NT2/D1 (cell line): ENCODE results near the gene ARL4A.
A peak's percentile ranks its signal among the peaks of the same experiment; 100 is the strongest.
"Not testable (repeated sequence)": the region's sequence is repeated elsewhere in the genome, so short reads cannot be mapped to it uniquely, and the experiment has no call there.

Experiments used
- DNase-seq: peaks from one replicate; pipeline ENCODE4 v3.0.0-alpha.2; 2011; ENCODE audit warnings: low read depth, low spot score
- H3K27me3 ChIP-seq: 2 replicates; pipeline ENCODE4 v1.6.0; 2011; ENCODE audit warnings: mild to moderate bottlenecking; ENCODE audit not compliant: insufficient read length, insufficient read depth
- H3K36me3 ChIP-seq: 2 replicates; pipeline ENCODE4 v1.6.1; 2011; ENCODE audit warnings: mild to moderate bottlenecking, low read length, mixed read lengths; ENCODE audit not compliant: insufficient read depth, insufficient read length
- H3K4me1 ChIP-seq: 2 replicates; pipeline ENCODE4 v1.5.1; 2011; ENCODE audit not compliant: insufficient read depth, insufficient read length
- H3K4me3 ChIP-seq: 2 replicates; pipeline ENCODE4 v1.5.1; 2011; ENCODE audit warnings: low read depth; ENCODE audit not compliant: insufficient read length
- H3K9ac ChIP-seq: 2 replicates; pipeline ENCODE4 v1.6.0; 2011; ENCODE audit warnings: low read depth; ENCODE audit not compliant: insufficient read length
- H3K9me3 ChIP-seq: 2 replicates; pipeline ENCODE4 v1.5.1; 2011; ENCODE audit warnings: mild to moderate bottlenecking, low read length; ENCODE audit not compliant: insufficient read depth
- SUZ12 ChIP-seq: IDR thresholded peaks from 2 replicates; pipeline ENCODE4 v1.6.1; 2011; ENCODE audit not compliant: insufficient read length, insufficient read depth; ENCODE audit errors: extremely low read depth
- YY1 ChIP-seq: IDR thresholded peaks from 2 replicates; pipeline ENCODE4 v1.6.1; 2011; ENCODE audit not compliant: insufficient read length, insufficient read depth
- ZNF274 ChIP-seq: IDR thresholded peaks from 2 replicates; pipeline ENCODE4 v1.6.1; 2011; ENCODE audit warnings: mild to moderate bottlenecking, low read depth, low read length

ARL4A gene

GRCh38 chr7:12643001-12643643, 44.3 kb upstream of the ARL4A start:
- Histone ChIP-seq H3K9me3 (no peaks in the 10 kb centered on the region), H3K9ac (no peak overlapping the region), H3K36me3 (no peaks in the 10 kb centered on the region), H3K27me3 (no peaks in the 10 kb centered on the region), H3K4me1 (no peaks in the 10 kb centered on the region), H3K4me3 (no peak overlapping the region)
- DNase-seq = no peak
- TF ChIP-seq SUZ12 (no peak), ZNF274 (no peak), YY1 (no peak)

GRCh38 chr7:12643644-12644043, 43.8 kb upstream of the ARL4A start:
- Histone ChIP-seq H3K4me3 (no peak overlapping the region), H3K9ac (no peak overlapping the region), H3K4me1 (no peaks in the 10 kb centered on the region), H3K9me3 (no peaks in the 10 kb centered on the region), H3K36me3 (no peaks in the 10 kb centered on the region), H3K27me3 (no peaks in the 10 kb centered on the region)
- TF ChIP-seq ZNF274 = no peak
- TF ChIP-seq SUZ12 = no peak
- TF ChIP-seq YY1 = no peak
- DNase-seq = no peak

GRCh38 chr7:12645212-12645611, 42.2 kb upstream of the ARL4A start:
- H3K4me3 ChIP-seq, DNase-seq, H3K4me1 ChIP-seq, H3K36me3 ChIP-seq, H3K27me3 ChIP-seq, H3K9ac ChIP-seq, H3K9me3 ChIP-seq: not testable (repeated sequence)

GRCh38 chr7:12646139-12646538, 41.3 kb upstream of the ARL4A start:
- Histone ChIP-seq H3K36me3 (no peaks in the 10 kb centered on the region), H3K9me3 (no peaks in the 10 kb centered on the region), H3K27me3 (no peaks in the 10 kb centered on the region), H3K9ac (no peak overlapping the region), H3K4me1 (no peaks in the 10 kb centered on the region), H3K4me3 (no peak overlapping the region)
- peak; percentile 15 for DNase-seq
- no peak for TF ChIP-seq SUZ12
- no peak for TF ChIP-seq ZNF274
- TF ChIP-seq YY1 = no peak

GRCh38 chr7:12647364-12648219, 39.8 kb upstream of the ARL4A start:
- H3K9me3 ChIP-seq = no peaks in the 10 kb centered on the region
- H3K9ac ChIP-seq = no peak overlapping the region
- no peaks in the 10 kb centered on the region for H3K4me1 ChIP-seq
- H3K4me3 ChIP-seq = no peak overlapping the region
- no peaks in the 10 kb centered on the region for H3K36me3 ChIP-seq
- no peaks in the 10 kb centered on the region for H3K27me3 ChIP-seq
- TF ChIP-seq ZNF274 = no peak
- no peak for TF ChIP-seq SUZ12
- TF ChIP-seq YY1 = no peak
- no peak for DNase-seq

- DNase-seq = peak; percentile 38
- TF ChIP-seq ZNF274 (no peak), SUZ12 (no peak), YY1 (no peak)
- Histone ChIP-seq H3K27me3 (no peaks in the 10 kb centered on the region), H3K9ac (no peak overlapping the region), H3K9me3 (no peaks in the 10 kb centered on the region), H3K4me3 (no peak overlapping the region), H3K4me1 (no peaks in the 10 kb centered on the region), H3K36me3 (no peaks in the 10 kb centered on the region)
These were observed 38.6 kb upstream of the ARL4A start for GRCh38 chr7:12648704-12649261.

GRCh38 chr7:12649348-12649747, 38.1 kb upstream of the ARL4A start:
- H3K4me1 ChIP-seq = no peaks in the 10 kb centered on the region
- H3K9me3 ChIP-seq = no peaks in the 10 kb centered on the region
- no peak overlapping the region for H3K4me3 ChIP-seq
- no peaks in the 10 kb centered on the region for H3K27me3 ChIP-seq
- H3K36me3 ChIP-seq = no peaks in the 10 kb centered on the region
- DNase-seq = no peak
- TF ChIP-seq ZNF274 = no peak
- TF ChIP-seq YY1 = no peak
- TF ChIP-seq SUZ12 = no peak
- no peak overlapping the region for H3K9ac ChIP-seq
